Activated effector memory CD4-positive, alpha-beta T cell treated with Interleukin-2 at 50 U/mL for 16 hours (primary cell): ENCODE data around the gene MYL12A.

Experiments used
- DNase-seq: peaks from one replicate; pipeline ENCODE4 v3.0.0-alpha.2; 2020

MYL12A gene

DNA sequence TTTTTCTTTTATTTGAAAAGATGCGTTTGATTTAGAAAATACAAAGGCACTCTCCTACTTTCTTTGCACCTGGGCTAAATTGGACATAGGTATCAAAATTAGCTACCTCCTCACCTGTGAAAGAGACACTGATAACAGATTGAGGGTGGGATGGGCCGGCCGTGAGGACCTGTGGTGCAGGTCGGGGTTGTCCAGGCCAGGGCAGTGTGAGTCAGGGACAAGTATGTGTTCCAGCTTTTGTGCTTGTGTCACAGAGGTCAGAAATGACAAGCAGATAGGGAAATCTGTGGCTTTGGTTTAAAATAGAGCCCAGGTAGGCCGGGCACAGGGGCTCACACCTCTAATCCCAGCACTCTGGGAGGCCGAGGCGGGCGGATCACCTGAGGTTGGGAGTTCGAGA is 36.9 kb downstream of the MYL12A start:
- no peak for DNase-seq

GRCh38 chr18:3286159-3286558 is 38.6 kb downstream of the MYL12A start:
- no peak for DNase-seq

DNA sequence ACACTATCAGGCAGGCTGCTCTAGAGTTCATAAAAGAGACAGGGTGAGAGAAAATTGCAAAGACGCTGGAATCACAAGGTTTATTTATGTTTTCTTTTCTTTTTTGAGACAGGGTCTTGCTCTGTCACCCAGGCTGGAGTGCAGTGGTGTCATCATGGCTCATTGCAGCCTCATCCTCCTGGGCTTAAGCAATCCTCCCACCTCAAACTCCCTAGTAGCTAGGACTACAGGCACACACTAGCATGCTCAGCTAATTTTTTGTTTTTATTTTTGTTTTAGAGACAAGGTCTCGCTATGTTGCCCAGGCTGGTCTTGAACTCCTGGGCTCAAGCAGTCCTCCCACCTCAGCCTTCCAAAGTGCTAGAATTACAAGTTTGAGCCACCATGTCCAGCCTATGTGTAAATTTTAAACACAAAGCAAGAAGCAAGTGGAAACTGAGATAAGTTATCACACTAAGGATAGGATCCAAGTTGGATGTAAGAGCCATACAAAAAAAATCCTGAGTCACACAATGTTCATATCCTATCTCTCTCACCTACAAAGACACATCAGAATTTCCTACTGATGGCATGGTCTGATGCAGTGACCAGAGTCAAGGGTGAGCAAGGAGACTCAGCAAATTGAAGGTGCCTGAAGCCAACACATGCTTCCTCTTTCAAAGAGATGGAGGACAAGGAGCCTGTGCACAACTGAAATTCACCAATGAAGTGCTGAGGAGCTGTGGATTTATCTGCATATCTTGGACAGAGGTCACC is 45.8 kb downstream of the MYL12A start:
- DNase-seq = no peak

DNA sequence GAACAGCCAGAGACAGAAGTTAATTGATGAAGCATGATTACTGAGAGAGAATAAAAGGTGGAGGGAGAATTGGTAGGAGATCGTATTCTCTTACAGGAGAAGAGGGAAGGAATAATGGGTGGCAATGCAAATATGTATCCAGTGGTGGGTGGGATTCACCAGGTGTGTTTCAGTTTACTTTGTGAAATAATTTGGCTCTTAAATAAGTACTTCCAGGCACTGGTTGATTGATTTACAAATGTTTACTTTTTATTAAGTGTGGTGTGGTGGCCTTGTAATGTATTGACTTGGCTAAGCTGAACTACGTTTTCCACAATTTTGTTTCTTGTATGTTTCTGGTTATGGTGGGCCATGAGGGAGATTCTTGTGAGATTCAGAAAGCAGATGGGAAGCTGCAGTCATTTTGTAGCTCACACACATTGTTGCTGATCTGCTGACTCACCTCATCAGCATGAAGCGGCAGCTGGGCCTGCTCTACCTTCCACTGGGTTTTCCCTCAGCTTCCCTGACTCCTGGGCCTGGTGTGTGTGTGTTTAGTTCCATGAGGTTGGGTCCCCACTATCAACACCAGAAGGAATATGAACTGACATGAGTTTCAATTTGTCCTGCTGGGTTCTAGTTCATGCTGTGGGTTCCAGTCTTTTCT is 47.0 kb downstream of the MYL12A start:
- DNase-seq = no peak

GRCh38 chr18:3297025-3297984 is 49.7 kb downstream of the MYL12A start:
- peak; percentile 89 for DNase-seq

GRCh38 chr18:3304832-3305231 is 57.2 kb downstream of the MYL12A start:
- no peak for DNase-seq

- DNase-seq = peak; percentile 37
These were observed 57.8 kb downstream of the MYL12A start for GRCh38 chr18:3305354-3305762.
